ENCODE data around the gene BAHCC1.

Gene BAHCC1

GRCh38 chr17:81396722-81397313 lies 1.6 kb downstream of the BAHCC1 start:
- H3K27ac ChIP-seq (ENCODE audit: low read length) = no peak overlapping the region
- H3K9ac ChIP-seq (ENCODE audit: low read depth, low read length) = peak overlapping the region; percentile 85
- H3K36me3 ChIP-seq (ENCODE audit: insufficient read depth, low read depth, low read length) = no peaks in the 10 kb centered on the region
- H3K4me1 ChIP-seq (ENCODE audit: insufficient read depth, low read length) = peaks cover 14% of the 10 kb centered on the region
- peaks cover 73% of the 10 kb centered on the region for H3K27me3 ChIP-seq (ENCODE audit: insufficient read depth, low read length)
- H3K9me3 ChIP-seq (ENCODE audit: insufficient read depth, low read depth, low read length) = peaks cover 1% of the 10 kb centered on the region; the same call in 1 of the 2 replicates
- peak overlapping the region; percentile 67; the same call in 1 of the 2 replicates for H3K4me3 ChIP-seq (ENCODE audit: low read length)

GRCh38 chr17:81397314-81398175 lies 2.3 kb downstream of the BAHCC1 start:
- H3K27ac ChIP-seq (ENCODE audit: low read length) = no peak overlapping the region
- peaks cover 18% of the 10 kb centered on the region for H3K4me1 ChIP-seq (ENCODE audit: insufficient read depth, low read length)
- peak overlapping the region; percentile 67 for H3K4me3 ChIP-seq (ENCODE audit: low read length)
- no peaks in the 10 kb centered on the region for H3K36me3 ChIP-seq (ENCODE audit: insufficient read depth, low read depth, low read length)
- H3K9me3 ChIP-seq (ENCODE audit: insufficient read depth, low read depth, low read length) = no peaks in the 10 kb centered on the region
- peak overlapping the region; percentile 85 for H3K9ac ChIP-seq (ENCODE audit: low read depth, low read length)
- H3K27me3 ChIP-seq (ENCODE audit: insufficient read depth, low read length) = peaks cover 73% of the 10 kb centered on the region

DNA sequence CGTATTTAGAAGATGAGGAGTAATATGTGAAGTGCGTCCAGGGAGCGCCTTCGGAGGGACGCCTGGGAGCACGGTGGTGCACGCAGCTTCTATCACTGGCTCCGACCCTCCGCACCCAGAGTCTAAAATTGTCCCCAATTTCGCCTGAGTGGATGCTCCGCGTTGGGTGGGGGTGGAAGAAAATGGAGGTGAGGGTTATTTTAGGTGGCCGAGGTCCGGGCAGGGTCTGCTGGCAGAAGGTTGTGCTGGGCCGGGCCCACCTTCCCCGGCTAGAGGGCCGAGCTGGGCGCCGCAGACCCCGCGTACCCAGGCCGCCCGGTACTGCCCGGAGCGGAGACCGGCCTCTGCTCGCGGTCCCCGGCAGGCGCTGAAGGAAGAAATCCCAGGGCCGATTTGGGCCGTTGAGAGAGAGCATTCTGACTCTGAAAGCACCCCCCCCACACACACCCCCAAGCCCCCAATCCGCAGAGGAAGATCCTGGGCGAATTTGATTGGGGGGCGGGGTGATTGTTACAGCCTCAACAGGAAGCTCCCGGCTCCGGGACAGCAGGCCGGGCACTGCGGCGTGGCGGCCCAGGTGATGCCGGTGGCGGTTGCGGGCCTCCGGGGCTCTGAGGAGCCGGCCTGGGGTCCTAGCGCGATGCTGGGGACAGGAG lies 3.0 kb downstream of the BAHCC1 start:
- H3K27me3 ChIP-seq (ENCODE audit: insufficient read depth, low read length) = peaks cover 73% of the 10 kb centered on the region
- no peaks in the 10 kb centered on the region for H3K36me3 ChIP-seq (ENCODE audit: insufficient read depth, low read depth, low read length)
- H3K4me3 ChIP-seq (ENCODE audit: low read length) = peak overlapping the region; percentile 67
- H3K9ac ChIP-seq (ENCODE audit: low read depth, low read length) = peak overlapping the region; percentile 67; the same call in 1 of the 2 replicates
- no peak overlapping the region for H3K27ac ChIP-seq (ENCODE audit: low read length)
- H3K4me1 ChIP-seq (ENCODE audit: insufficient read depth, low read length) = peaks cover 20% of the 10 kb centered on the region
- no peaks in the 10 kb centered on the region for H3K9me3 ChIP-seq (ENCODE audit: insufficient read depth, low read depth, low read length)

- H3K27me3 ChIP-seq (ENCODE audit: insufficient read depth, low read length) = peaks cover 80% of the 10 kb centered on the region
- H3K9me3 ChIP-seq (ENCODE audit: insufficient read depth, low read depth, low read length) = no peaks in the 10 kb centered on the region
- peak overlapping the region; percentile 26; the same call in 1 of the 2 replicates for H3K9ac ChIP-seq (ENCODE audit: low read depth, low read length)
- peak overlapping the region; percentile 67 for H3K4me3 ChIP-seq (ENCODE audit: low read length)
- no peaks in the 10 kb centered on the region for H3K36me3 ChIP-seq (ENCODE audit: insufficient read depth, low read depth, low read length)
- no peak overlapping the region for H3K27ac ChIP-seq (ENCODE audit: low read length)
- peaks cover 20% of the 10 kb centered on the region for H3K4me1 ChIP-seq (ENCODE audit: insufficient read depth, low read length)
These were observed 3.7 kb downstream of the BAHCC1 start for GRCh38 chr17:81398832-81399411.

- H3K27ac ChIP-seq (ENCODE audit: low read length) = no peak overlapping the region
- peaks cover 15% of the 10 kb centered on the region; the same call in 1 of the 2 replicates for H3K4me1 ChIP-seq (ENCODE audit: insufficient read depth, low read length)
- H3K27me3 ChIP-seq (ENCODE audit: insufficient read depth, low read length) = peaks cover 80% of the 10 kb centered on the region
- H3K9me3 ChIP-seq (ENCODE audit: insufficient read depth, low read depth, low read length) = no peaks in the 10 kb centered on the region
- no peak overlapping the region; the same call in 1 of the 2 replicates for H3K9ac ChIP-seq (ENCODE audit: low read depth, low read length)
- H3K4me3 ChIP-seq (ENCODE audit: low read length) = peak overlapping the region; percentile 59; the same call in 1 of the 2 replicates
- H3K36me3 ChIP-seq (ENCODE audit: insufficient read depth, low read depth, low read length) = no peaks in the 10 kb centered on the region
These were observed 4.4 kb downstream of the BAHCC1 start for GRCh38 chr17:81399481-81400153.

DNA sequence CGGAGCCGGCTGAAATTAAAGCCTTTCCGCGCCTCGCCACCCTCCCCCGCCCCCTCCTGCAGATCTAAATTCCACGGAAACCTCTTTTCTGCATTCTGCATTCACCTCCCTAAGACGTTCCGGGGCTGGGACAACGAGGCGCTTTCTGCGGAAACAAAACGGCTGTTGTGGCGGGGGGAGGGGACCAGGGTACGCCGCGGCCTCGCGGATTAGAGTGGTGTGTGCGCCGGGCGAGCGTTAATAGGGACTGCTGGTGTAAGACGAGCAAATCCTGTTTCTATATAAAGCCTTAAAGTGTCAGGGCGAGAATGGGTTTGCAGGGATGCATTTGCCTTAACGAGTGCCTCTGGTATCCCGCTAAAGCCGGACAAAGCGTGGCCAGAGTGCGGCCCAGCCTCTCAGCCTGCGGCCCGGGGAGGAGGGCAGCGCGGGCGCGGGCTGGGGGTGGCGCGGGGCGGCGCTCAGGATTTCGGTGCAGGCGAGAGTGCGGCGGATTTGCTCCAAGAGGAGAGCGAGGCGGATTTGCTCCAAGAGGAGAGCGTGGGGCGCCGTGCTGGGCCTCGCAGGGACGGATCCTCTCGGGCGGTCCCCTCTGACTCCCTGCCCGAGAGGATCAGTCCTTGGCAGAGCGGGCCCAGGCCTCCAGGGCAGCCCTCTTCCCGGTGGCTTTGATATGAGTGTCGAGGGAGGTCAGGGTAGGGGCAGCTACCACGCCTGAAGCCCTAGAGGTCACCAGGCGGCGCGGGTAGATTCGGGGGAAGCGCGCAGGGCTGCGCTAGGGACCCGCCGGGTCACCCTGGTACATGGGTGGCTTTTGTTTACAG lies 5.1 kb downstream of the BAHCC1 start:
- no peaks in the 10 kb centered on the region for H3K9me3 ChIP-seq (ENCODE audit: insufficient read depth, low read depth, low read length)
- H3K4me3 ChIP-seq (ENCODE audit: low read length) = peak overlapping the region; percentile 59
- H3K27me3 ChIP-seq (ENCODE audit: insufficient read depth, low read length) = peaks cover 86% of the 10 kb centered on the region
- H3K36me3 ChIP-seq (ENCODE audit: insufficient read depth, low read depth, low read length) = no peaks in the 10 kb centered on the region
- H3K4me1 ChIP-seq (ENCODE audit: insufficient read depth, low read length) = peaks cover 12% of the 10 kb centered on the region; the same call in 1 of the 2 replicates
- H3K27ac ChIP-seq (ENCODE audit: low read length) = no peak overlapping the region
- peak overlapping the region; percentile 33; the same call in 1 of the 2 replicates for H3K9ac ChIP-seq (ENCODE audit: low read depth, low read length)

DNA sequence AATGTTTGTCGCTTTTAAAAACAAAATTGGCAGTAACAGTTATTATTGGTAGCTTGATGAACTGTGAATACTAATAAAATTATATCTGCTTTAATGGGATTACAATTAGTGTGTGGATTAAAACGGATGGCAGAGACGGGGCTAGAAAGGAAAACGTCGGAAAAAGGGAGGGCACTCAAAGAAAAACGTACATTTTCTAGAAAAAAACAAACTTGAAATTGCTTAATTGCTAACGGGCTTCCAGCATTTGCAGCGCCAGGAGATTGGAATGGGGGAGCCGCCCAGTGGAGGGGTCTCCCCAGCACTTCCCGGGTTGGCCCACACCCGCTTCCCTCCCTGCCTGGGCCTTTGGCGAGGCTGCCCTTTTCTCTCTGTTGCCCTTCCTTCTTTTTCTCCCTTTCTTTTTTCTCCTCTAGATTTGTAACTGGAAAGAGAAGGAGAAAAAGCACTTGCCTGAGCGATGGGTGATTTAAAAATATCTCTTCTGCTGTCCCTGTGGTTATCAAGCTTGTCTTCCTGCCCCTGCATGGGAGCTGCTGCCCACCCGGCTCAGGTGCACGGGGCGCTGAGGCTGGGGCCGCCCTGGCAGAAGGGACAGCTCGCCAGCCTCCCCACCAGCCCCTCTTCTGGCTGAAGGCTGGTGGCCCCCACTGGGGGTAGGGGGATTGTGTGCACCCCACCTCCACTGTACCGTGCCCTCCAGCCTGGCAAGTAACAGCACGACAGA lies 5.9 kb downstream of the BAHCC1 start:
- Histone ChIP-seq H3K36me3 (ENCODE audit: insufficient read depth, low read depth, low read length) (no peaks in the 10 kb centered on the region), H3K27me3 (ENCODE audit: insufficient read depth, low read length) (peaks cover 82% of the 10 kb centered on the region), H3K9me3 (ENCODE audit: insufficient read depth, low read depth, low read length) (no peaks in the 10 kb centered on the region), H3K4me3 (ENCODE audit: low read length) (peak overlapping the region; percentile 59), H3K27ac (ENCODE audit: low read length) (no peak overlapping the region), H3K9ac (ENCODE audit: low read depth, low read length) (peak overlapping the region; percentile 33; the same call in 1 of the 2 replicates), H3K4me1 (ENCODE audit: insufficient read depth, low read length) (peaks cover 12% of the 10 kb centered on the region; the same call in 1 of the 2 replicates)

DNA sequence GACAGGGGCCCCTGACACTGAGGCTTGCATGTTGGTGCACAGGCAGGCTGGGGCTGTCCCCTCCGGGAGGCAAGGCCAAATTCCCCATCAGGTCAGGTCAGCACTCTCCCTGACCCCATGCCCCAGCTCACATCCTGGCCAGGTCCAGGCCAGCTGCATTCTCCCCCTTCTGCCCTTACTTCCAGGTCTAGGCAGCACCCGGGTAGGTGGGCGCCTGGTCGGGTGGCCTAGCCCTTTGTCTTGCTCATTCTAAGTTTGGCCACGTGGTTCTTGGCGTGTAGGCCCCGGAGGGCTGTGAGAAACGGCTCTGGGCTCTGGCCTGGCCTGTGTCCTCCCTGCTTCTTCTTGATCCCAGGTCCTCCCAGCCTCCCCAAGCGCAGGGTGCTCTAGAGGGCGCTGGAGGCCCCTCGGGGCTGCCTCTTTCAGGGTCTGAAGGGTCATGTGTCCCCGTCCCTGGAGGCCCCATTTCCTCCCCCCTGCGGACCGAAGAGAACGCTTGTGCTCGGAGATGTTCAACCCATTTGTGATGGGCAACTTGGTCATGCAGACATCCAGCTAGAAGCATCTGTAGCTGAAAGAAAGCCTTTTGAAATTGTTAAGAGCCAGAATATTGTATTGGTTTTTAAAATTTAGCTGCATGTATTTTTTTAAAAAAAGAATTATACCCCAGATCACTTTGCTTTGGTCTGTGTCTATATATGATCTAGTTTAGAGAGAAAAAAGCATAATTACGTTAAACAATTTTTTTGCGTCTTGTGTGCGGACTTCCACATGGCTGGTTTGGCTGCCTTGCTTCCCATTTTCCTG lies 6.7 kb downstream of the BAHCC1 start:
- Histone ChIP-seq H3K27me3 (ENCODE audit: insufficient read depth, low read length) (peaks cover 81% of the 10 kb centered on the region), H3K9me3 (ENCODE audit: insufficient read depth, low read depth, low read length) (no peaks in the 10 kb centered on the region), H3K4me1 (ENCODE audit: insufficient read depth, low read length) (peaks cover 12% of the 10 kb centered on the region; the same call in 1 of the 2 replicates), H3K9ac (ENCODE audit: low read depth, low read length) (no peak overlapping the region; the same call in 1 of the 2 replicates), H3K36me3 (ENCODE audit: insufficient read depth, low read depth, low read length) (no peaks in the 10 kb centered on the region), H3K27ac (ENCODE audit: low read length) (no peak overlapping the region), H3K4me3 (ENCODE audit: low read length) (no peak overlapping the region; the same call in 1 of the 2 replicates)

DNA sequence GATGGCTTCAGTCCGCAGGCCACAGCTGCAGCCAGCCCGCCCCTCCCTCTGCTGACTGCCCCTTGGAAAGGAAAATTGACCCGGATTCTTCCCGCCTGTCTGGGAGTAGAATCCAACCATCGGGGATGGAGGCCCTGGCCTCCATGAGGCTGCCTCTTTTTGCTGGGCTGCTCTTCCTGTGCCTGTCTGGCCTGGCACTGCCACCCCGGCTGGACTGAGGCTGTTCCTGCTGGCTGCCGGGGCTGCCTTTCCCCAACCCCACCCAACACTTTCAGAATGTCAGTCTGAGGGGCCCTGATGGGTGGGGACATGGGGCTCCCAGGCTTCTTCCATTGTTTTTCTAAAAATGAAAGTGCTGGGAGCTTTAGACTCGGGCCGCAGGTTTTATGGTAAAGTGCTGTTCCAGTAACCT lies 7.3 kb downstream of the BAHCC1 start:
- Histone ChIP-seq H3K4me3 (ENCODE audit: low read length) (no peak overlapping the region), H3K9me3 (ENCODE audit: insufficient read depth, low read depth, low read length) (no peaks in the 10 kb centered on the region), H3K4me1 (ENCODE audit: insufficient read depth, low read length) (peaks cover 12% of the 10 kb centered on the region; the same call in 1 of the 2 replicates), H3K27me3 (ENCODE audit: insufficient read depth, low read length) (peaks cover 84% of the 10 kb centered on the region), H3K36me3 (ENCODE audit: insufficient read depth, low read depth, low read length) (no peaks in the 10 kb centered on the region), H3K9ac (ENCODE audit: low read depth, low read length) (no peak overlapping the region), H3K27ac (ENCODE audit: low read length) (no peak overlapping the region)

All from iPS-20b (cell line).